GM23338 (cell line): ENCODE results near the gene ACOT6.

Source experiments
- CTCF ChIP-seq, 2 experiments: fragments of 200-600 bp in 1 of 2; sonication (generic) in 1 of 2; conservative IDR thresholded peaks; 2 replicates each; pipeline versions ENCODE4 v1.5.1 to v1.6.1; 2016 to 2017; ENCODE audit warnings: antibody characterized with exemption in 2 of 2, low read depth in 2 of 2, mild to moderate bottlenecking in 2 of 2, moderate library complexity in 1 of 2
- EZH2 ChIP-seq: fragments of 200-600 bp; sonication (generic); IDR thresholded peaks from one replicate; pipeline ENCODE4 v1.8.0; 2017; ENCODE audit warnings: antibody characterized with exemption, mild to moderate bottlenecking, low read depth; ENCODE audit not compliant: unreplicated experiment
- EZH2phosphoT487 ChIP-seq: fragments of 200-600 bp; sonication (generic); IDR thresholded peaks from one replicate; pipeline ENCODE4 v1.8.1; 2018; ENCODE audit warnings: antibody characterized with exemption; ENCODE audit not compliant: unreplicated experiment
- JUNB ChIP-seq: IDR thresholded peaks from one replicate; pipeline ENCODE4 v1.6.1; 2016; ENCODE audit warnings: antibody characterized with exemption; ENCODE audit not compliant: unreplicated experiment
- POLR2AphosphoS5 ChIP-seq: IDR thresholded peaks from 2 replicates; pipeline ENCODE4 v1.6.1; 2016; ENCODE audit warnings: antibody characterized with exemption, low read depth
- REST ChIP-seq: IDR thresholded peaks from one replicate; pipeline ENCODE4 v1.6.1; 2018; ENCODE audit warnings: antibody characterized with exemption; ENCODE audit not compliant: unreplicated experiment

GRCh38 chr14:73665130-73665529 lies 52.8 kb downstream of the ACOT6 start:
- TF ChIP-seq EZH2phosphoT487 (no peak), CTCF (conservative IDR thresholded peaks at IDR 0.05; ENCODE audit: low read depth in 2 of 2) (no peak), REST (no peak), JUNB (no peak), EZH2 (no peak), POLR2AphosphoS5 (no peak)
